Endothelial cell of umbilical vein (primary cell): ENCODE results near the gene PCNX1. TPM values are rescaled to one million over a fixed set of nuclear protein-coding genes. Genes with fewer than 3 reads are reported as not detected.

ENCODE experiments used
- BruUV-seq: library from RNA; stranded (reverse); fragments of 400-500 nt; replicated peaks from 2 replicates; lab custom pipeline; 2021; lab: Mats Ljungman, UMichigan
- CTCF ChIA-PET: fragments of 300-600, 350-600 bp; sonication (Branson Sonifier 250); formaldehyde crosslinking; loops from one replicate; lab custom pipeline; 2021; ENCODE audit warnings: antibody characterized with exemption, inconsistent platforms; lab: Charles Lee
- POLR2A ChIA-PET: fragments of 300-600, 350-600 bp; sonication (Branson Sonifier 250); formaldehyde crosslinking; loops from one replicate; lab custom pipeline; 2021; ENCODE audit warnings: antibody characterized with exemption, inconsistent platforms; lab: Charles Lee
- DNase-seq: peaks from one replicate; pipeline ENCODE4 v3.0.0-alpha.2; 2011; ENCODE audit warnings: low read depth, low spot score
- FAIRE-seq: peaks from 2 replicates; lab custom pipeline; 2011; peaks lifted over from hg19 to GRCh38; lab: Jason Lieb, UNC
- H2AFZ ChIP-seq: 2 replicates; pipeline ENCODE4 v1.6.0; 2012; ENCODE audit warnings: low read depth, low read length, control low read depth, inconsistent platforms
- H3K27ac ChIP-seq: 2 replicates; pipeline ENCODE4 v1.5.1; 2011; ENCODE audit warnings: low read depth, mild to moderate bottlenecking, control low read depth, low read length, moderate library complexity; ENCODE audit not compliant: insufficient read depth
- H3K27me3 ChIP-seq, 2 experiments: 2 replicates each; pipeline versions ENCODE4 v1.6.0 to v1.6.1; 2011; ENCODE audit warnings: low read length in 2 of 2, mixed read lengths in 1 of 2; ENCODE audit not compliant: control insufficient read depth in 2 of 2, insufficient read depth in 2 of 2
- H3K36me3 ChIP-seq, 2 experiments: 2 replicates in 1 of 2; 3 replicates in 1 of 2; pipeline ENCODE4 v1.5.1; 2011; ENCODE audit warnings: low read length in 2 of 2, mild to moderate bottlenecking in 1 of 2, moderate library complexity in 1 of 2; ENCODE audit not compliant: control insufficient read depth in 2 of 2, insufficient read depth in 2 of 2; ENCODE audit errors: extremely low read depth in 1 of 2
- H3K4me1 ChIP-seq: 3 replicates; pipeline ENCODE4 v1.5.1; 2011; ENCODE audit warnings: mild to moderate bottlenecking, low read length; ENCODE audit not compliant: control insufficient read depth, insufficient read depth; ENCODE audit errors: extremely low read depth
- H3K4me2 ChIP-seq: 2 replicates; pipeline ENCODE4 v1.6.1; 2011; ENCODE audit warnings: low read length, control low read depth, mixed read lengths; ENCODE audit not compliant: insufficient read depth
- H3K4me3 ChIP-seq, 3 experiments: fragments of 200-600 bp in 1 of 3; sonication (generic), shearing (Covaris generic) in 1 of 3; replicated peaks in 1 of 3; 2 replicates each; pipeline ENCODE4 v1.5.1; 2011 to 2016; ENCODE audit warnings: control low read depth in 3 of 3, low read length in 3 of 3, mild to moderate bottlenecking in 2 of 3, inconsistent platforms in 1 of 3, low read depth in 1 of 3, moderate library complexity in 1 of 3; ENCODE audit not compliant: insufficient read depth in 1 of 3
- H3K79me2 ChIP-seq: 2 replicates; pipeline ENCODE4 v1.6.0; 2012; ENCODE audit warnings: low read length, inconsistent platforms; ENCODE audit not compliant: control insufficient read depth, insufficient read depth
- H3K9ac ChIP-seq: replicated peaks from 2 replicates; pipeline ENCODE3; 2011; ENCODE audit warnings: low read length, control low read depth; ENCODE audit not compliant: insufficient read depth; ENCODE audit errors: extremely low read depth
- H3K9me1 ChIP-seq: replicated peaks from 3 replicates; pipeline ENCODE4 v1.6.0; 2011; ENCODE audit warnings: mild to moderate bottlenecking, low read length; ENCODE audit not compliant: control insufficient read depth, insufficient read depth; ENCODE audit errors: extremely low read depth
- H3K9me3 ChIP-seq: replicated peaks from 2 replicates; pipeline ENCODE4 v1.5.1; 2012; ENCODE audit warnings: low read length, inconsistent platforms; ENCODE audit not compliant: control insufficient read depth, insufficient read depth
- H4K20me1 ChIP-seq: replicated peaks from 2 replicates; pipeline ENCODE3; 2011; ENCODE audit warnings: mild to moderate bottlenecking, low read length; ENCODE audit not compliant: control insufficient read depth, insufficient read depth; ENCODE audit errors: extremely low read depth
- CTCF ChIP-seq, 2 donors: IDR thresholded peaks; 1 replicate in 1 of 2; 2 replicates in 1 of 2; pipeline ENCODE4 v1.5.1; 2011; ENCODE audit warnings: low read length in 2 of 2, mild to moderate bottlenecking in 2 of 2, moderate library complexity in 2 of 2, control low read depth in 1 of 2, inconsistent platforms in 1 of 2, low read depth in 1 of 2; ENCODE audit not compliant: insufficient read depth in 1 of 2; ENCODE audit errors: extremely low read depth in 1 of 2
- EZH2 ChIP-seq: IDR thresholded peaks from 2 replicates; pipeline ENCODE4 v1.6.1; 2012; ENCODE audit warnings: borderline replicate concordance, low read depth, mild to moderate bottlenecking, moderate library complexity, low read length, inconsistent platforms; ENCODE audit not compliant: severe bottlenecking
- FOS ChIP-seq: IDR thresholded peaks from 2 replicates; pipeline ENCODE4 v1.6.1; 2011; ENCODE audit warnings: mild to moderate bottlenecking, low read length, moderate library complexity, borderline replicate concordance; ENCODE audit not compliant: insufficient read depth
- GATA2 ChIP-seq: IDR thresholded peaks from 2 replicates; pipeline ENCODE4 v1.7.0; 2011; ENCODE audit warnings: low read depth, mild to moderate bottlenecking, moderate library complexity, mixed read lengths, low read length; ENCODE audit not compliant: insufficient read length, insufficient read depth
- JUN ChIP-seq: IDR thresholded peaks from 2 replicates; pipeline ENCODE4 v1.6.1; 2011; ENCODE audit warnings: borderline replicate concordance, low read depth; ENCODE audit not compliant: insufficient read length, insufficient read depth
- MAX ChIP-seq: IDR thresholded peaks from 2 replicates; pipeline ENCODE4 v1.6.1; 2011; ENCODE audit not compliant: insufficient read depth, insufficient read length
- MYC ChIP-seq: IDR thresholded peaks from one replicate; pipeline ENCODE4 v1.6.1; 2011; ENCODE audit warnings: mild to moderate bottlenecking, low read depth, low read length
- POLR2A ChIP-seq: IDR thresholded peaks from 2 replicates; pipeline ENCODE4 v1.6.1; 2012; ENCODE audit warnings: low read depth, mild to moderate bottlenecking, control low read depth, low read length
- POLR2AphosphoS5 ChIP-seq: IDR thresholded peaks from 2 replicates; pipeline ENCODE4 v1.6.1; 2012; ENCODE audit warnings: low read depth, mild to moderate bottlenecking, control low read depth, low read length, moderate library complexity; ENCODE audit not compliant: insufficient read depth
- dilution Hi-C: fragments of 300-500 bp; cut with MboI; formaldehyde crosslinking; loops from one replicate; pipeline ENCODE4 v1.15.0; 2019; ENCODE audit warnings: low sequenced_read_pairs; ENCODE audit not compliant: extremely low pct_ligation_motif_present
- intact Hi-C: fragments of 100-400 bp; cut with micrococcal nuclease; formaldehyde crosslinking; loops from one replicate; pipeline ENCODE4 v1.10.0; 2022
- polyA plus RNA-seq, 4 experiments: library from polyadenylated mRNA; depleted of rRNA in 3 of 4; stranded (reverse) in 3 of 4; unstranded in 1 of 4; fragments of >200 nt; gene quantifications; 2 replicates each; pipeline versions ENCODE4 v1.2.1 to v1.2.3, GENCODE V29; 2011 to 2012; ENCODE audit warnings: missing spikeins in 1 of 4
- total RNA-seq: library from RNA; stranded (reverse); gene quantifications from 2 replicates; pipeline ENCODE4 v1.2.3, GENCODE V29; 2021

PCNX1 gene
- total and polyA plus RNA-seq, 2 donors (not counting 3 experiments of a cell fraction or from before 2014, with no cell fraction given): 21.4 to 40.5 TPM

GRCh38 chr14:70901269-70901668 lies 6.0 kb upstream of the PCNX1 start:
- ChIA-PET CTCF (interaction anchor here (0.6 to 2.9 kb wide), 2 partner anchors 70 to 121 kb away, joined by 5 to 7 read pairs; no protein-coding TSS in a partner anchor), POLR2A (no interaction called here)
- peaks cover 16% of the 10 kb centered on the region for H3K4me1 ChIP-seq
- H3K27ac ChIP-seq: no peak overlapping the region
- peaks cover 17 to 21% of the 10 kb centered on the region in 2 experiments for H3K27me3 ChIP-seq
- DNase-seq (no peak), FAIRE-seq (no peak)
- no peak overlapping the region for H3K9ac ChIP-seq
- H4K20me1 ChIP-seq: no peaks in the 10 kb centered on the region
- TF ChIP-seq POLR2AphosphoS5 (no peak), GATA2 (no peak), POLR2A (no peak), EZH2 (no peak), MAX (no peak), FOS (no peak)
- no TSS peak for BruUV-seq
- no peaks in the 10 kb centered on the region for H3K79me2 ChIP-seq
- H3K4me2 ChIP-seq: no peak overlapping the region
- no peak overlapping the region for H3K4me3 ChIP-seq
- no peak overlapping the region for H2AFZ ChIP-seq
- intact Hi-C loops: no loop called here
- dilution Hi-C loops: no loop called here
- H3K9me3 ChIP-seq: no peaks in the 10 kb centered on the region
- no peaks in the 10 kb centered on the region for H3K36me3 ChIP-seq
- no peaks in the 10 kb centered on the region for H3K9me1 ChIP-seq

GRCh38 chr14:70902184-70902583 lies 5.1 kb upstream of the PCNX1 start:
- Histone ChIP-seq H4K20me1 (no peaks in the 10 kb centered on the region), H3K9me1 (no peaks in the 10 kb centered on the region), H3K27ac (no peak overlapping the region), H3K79me2 (no peaks in the 10 kb centered on the region), H3K9ac (no peak overlapping the region), H3K36me3 (no peaks in the 10 kb centered on the region), H3K4me3 (no peak overlapping the region), H3K4me1 (peaks cover 22% of the 10 kb centered on the region), H3K4me2 (no peak overlapping the region), H2AFZ (no peak overlapping the region), H3K9me3 (no peaks in the 10 kb centered on the region), H3K27me3 (peaks cover 14 to 16% of the 10 kb centered on the region in 2 experiments)
- POLR2A ChIA-PET: no interaction called here
- DNase-seq (no peak), FAIRE-seq (no peak)
- TF ChIP-seq CTCF (IDR thresholded peaks at IDR 0.05; ENCODE audit: extremely low read depth in 1 of 2, insufficient read depth in 1 of 2, low read depth in 1 of 2, low read length in 2 of 2) (no peak), MAX (no peak), GATA2 (no peak), JUN (no peak), POLR2AphosphoS5 (no peak), FOS (no peak), POLR2A (no peak), MYC (no peak), EZH2 (no peak)
- intact Hi-C loops: no loop called here
- no TSS peak for BruUV-seq
- CTCF ChIA-PET: interaction anchor here (1.5 to 2.9 kb wide), 2 partner anchors 70 to 148 kb away, joined by 3 to 7 read pairs; no protein-coding TSS in a partner anchor
- dilution Hi-C loops: no loop called here
